ENCODE results near the gene DMD. TPM values are rescaled to one million over a fixed set of nuclear protein-coding genes. Genes with fewer than 3 reads are reported as not detected.

DMD gene
- total and polyA plus RNA-seq, 2 of the 13 experiments (the other 11 are each of a cell fraction or from before 2014, with no cell fraction given) = 17.6 to 25.9 TPM

DNA sequence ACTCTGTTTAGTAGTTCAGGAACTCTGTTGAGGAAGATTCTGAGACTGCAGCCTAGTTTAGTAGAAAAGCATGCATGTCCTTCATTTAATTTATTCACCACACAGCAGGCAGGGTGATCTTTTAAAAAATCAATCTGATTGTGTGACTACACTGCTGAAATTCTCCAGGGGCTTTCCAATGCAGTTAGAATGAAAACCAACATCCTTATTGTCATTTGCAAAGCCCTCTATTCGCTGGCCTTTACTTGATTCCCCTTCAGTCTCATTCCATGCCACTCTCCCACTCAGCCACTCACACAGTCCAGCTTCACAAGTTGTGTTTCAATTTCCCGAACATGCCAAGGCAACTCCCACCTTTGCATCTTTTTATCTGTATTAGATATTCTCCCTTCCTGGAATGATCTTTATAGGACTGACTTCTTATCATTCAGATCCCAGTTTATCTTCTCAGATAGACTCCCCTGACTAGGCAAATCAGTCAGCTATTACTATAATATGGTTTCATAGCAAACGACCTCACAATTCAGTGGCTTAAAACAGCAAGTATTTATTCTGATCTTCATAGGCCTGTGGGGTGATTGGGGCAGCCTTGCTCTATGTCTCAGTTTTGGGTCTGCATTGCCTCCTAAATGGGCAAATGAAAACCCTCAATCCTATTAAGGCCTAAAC lies 2118.2 kb downstream of the DMD start:
- intact Hi-C loops (cut with micrococcal nuclease; ENCODE audit: unreplicated experiment) = no loop called here
- Histone ChIP-seq H3K4me1 (ENCODE audit: insufficient read depth, low read length) (no peaks in the 10 kb centered on the region), H3K27me3 (ENCODE audit: control insufficient read depth in 1 of 2, insufficient read depth in 2 of 2, low read length in 2 of 2) (no peaks in the 10 kb centered on the region), H3K4me3 (replicated peaks in 1 of 3; ENCODE audit: insufficient read depth in 1 of 3, low read depth in 2 of 3, low read length in 3 of 3) (no peak overlapping the region), H2AFZ (ENCODE audit: low read length) (no peak overlapping the region), H4K20me1 (ENCODE audit: insufficient read depth, low read length) (no peaks in the 10 kb centered on the region), H3K27ac (ENCODE audit: extremely low read length, insufficient read depth, low read length) (no peak overlapping the region), H3K36me3 (replicated peaks in 1 of 2; ENCODE audit: control insufficient read depth in 1 of 2, insufficient read depth in 2 of 2, low read length in 2 of 2) (no peaks in the 10 kb centered on the region), H3K79me2 (ENCODE audit: insufficient read depth, low read length) (no peaks in the 10 kb centered on the region), H3K9me3 (ENCODE audit: low read length) (no peaks in the 10 kb centered on the region), H3K4me2 (ENCODE audit: low read depth, low read length) (no peak overlapping the region), H3K9ac (ENCODE audit: insufficient read depth, low read depth, low read length) (no peak overlapping the region)
- DNase-seq (ENCODE audit: low spot score) = no peak
- WGBS (ENCODE audit: low lambda C conversion rate) = 15% methylated on average over 3 of the region's 3 CpGs
- TF ChIP-seq, protein P1, sequence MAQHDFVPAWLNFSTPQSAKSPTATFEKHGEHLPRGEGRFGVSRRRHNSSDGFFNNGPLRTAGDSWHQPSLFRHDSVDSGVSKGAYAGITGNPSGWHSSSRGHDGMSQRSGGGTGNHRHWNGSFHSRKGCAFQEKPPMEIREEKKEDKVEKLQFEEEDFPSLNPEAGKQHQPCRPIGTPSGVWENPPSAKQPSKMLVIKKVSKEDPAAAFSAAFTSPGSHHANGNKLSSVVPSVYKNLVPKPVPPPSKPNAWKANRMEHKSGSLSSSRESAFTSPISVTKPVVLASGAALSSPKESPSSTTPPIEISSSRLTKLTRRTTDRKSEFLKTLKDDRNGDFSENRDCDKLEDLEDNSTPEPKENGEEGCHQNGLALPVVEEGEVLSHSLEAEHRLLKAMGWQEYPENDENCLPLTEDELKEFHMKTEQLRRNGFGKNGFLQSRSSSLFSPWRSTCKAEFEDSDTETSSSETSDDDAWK (CRISPR knock-in tag; IDR thresholded peaks at IDR 0.05) = no peak
- TF ChIP-seq, protein P2, sequence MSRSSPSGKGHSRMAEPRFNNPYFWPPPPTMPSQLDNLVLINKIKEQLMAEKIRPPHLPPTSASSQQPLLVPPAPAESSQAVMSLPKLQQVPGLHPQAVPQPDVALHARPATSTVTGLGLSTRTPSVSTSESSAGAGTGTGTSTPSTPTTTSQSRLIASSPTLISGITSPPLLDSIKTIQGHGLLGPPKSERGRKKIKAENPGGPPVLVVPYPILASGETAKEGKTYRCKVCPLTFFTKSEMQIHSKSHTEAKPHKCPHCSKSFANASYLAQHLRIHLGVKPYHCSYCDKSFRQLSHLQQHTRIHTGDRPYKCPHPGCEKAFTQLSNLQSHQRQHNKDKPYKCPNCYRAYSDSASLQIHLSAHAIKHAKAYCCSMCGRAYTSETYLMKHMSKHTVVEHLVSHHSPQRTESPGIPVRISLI (CRISPR knock-in tag; IDR thresholded peaks at IDR 0.05; ENCODE audit: borderline replicate concordance) = no peak
- no TSS peak for BruUV-seq (replicated peaks)
- no peak for ATAC-seq
- in situ Hi-C loops (cut with HindIII; ENCODE audit: extremely low pct_ligation_motif_present, low pct_unique_long_range_greater_than_20kb) = no loop called here
- ChIA-PET CTCF (ENCODE audit: low intra/inter-chr PET ratio, low total read pairs) (no interaction called here), POLR2A (no interaction called here)
- FAIRE-seq = no peak

DNA sequence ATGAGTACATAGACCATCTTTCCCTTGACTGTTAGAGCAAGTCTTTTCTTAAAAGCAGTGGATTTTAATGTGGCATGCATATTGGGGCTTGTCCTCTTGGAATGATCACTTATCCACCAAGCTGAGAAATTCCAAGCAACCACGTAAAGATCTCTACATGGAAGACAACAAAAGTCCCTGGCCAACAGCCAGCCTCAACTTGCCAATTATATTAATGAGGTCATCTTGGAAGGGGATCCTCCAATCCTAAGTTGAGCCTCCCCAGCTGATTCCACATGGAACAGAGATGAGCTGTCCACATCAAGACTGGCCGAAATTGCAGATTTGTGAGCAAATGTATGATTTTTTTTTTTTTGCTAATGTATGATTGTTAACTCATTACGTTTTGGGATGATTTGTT lies 2118.9 kb downstream of the DMD start:
- ChIA-PET POLR2A (no interaction called here), CTCF (ENCODE audit: low intra/inter-chr PET ratio, low total read pairs) (no interaction called here)
- Histone ChIP-seq H3K4me1 (ENCODE audit: insufficient read depth, low read length) (no peaks in the 10 kb centered on the region), H3K79me2 (ENCODE audit: insufficient read depth, low read length) (no peaks in the 10 kb centered on the region), H3K9me3 (ENCODE audit: low read length) (no peaks in the 10 kb centered on the region), H3K27ac (ENCODE audit: extremely low read length, insufficient read depth, low read length) (no peak overlapping the region), H4K20me1 (ENCODE audit: insufficient read depth, low read length) (no peaks in the 10 kb centered on the region), H3K36me3 (replicated peaks in 1 of 2; ENCODE audit: control insufficient read depth in 1 of 2, insufficient read depth in 2 of 2, low read length in 2 of 2) (no peaks in the 10 kb centered on the region), H3K27me3 (ENCODE audit: control insufficient read depth in 1 of 2, insufficient read depth in 2 of 2, low read length in 2 of 2) (no peaks in the 10 kb centered on the region), H2AFZ (ENCODE audit: low read length) (no peak overlapping the region), H3K4me3 (replicated peaks in 1 of 3; ENCODE audit: insufficient read depth in 1 of 3, low read depth in 2 of 3, low read length in 3 of 3) (no peak overlapping the region), H3K4me2 (ENCODE audit: low read depth, low read length) (no peak overlapping the region), H3K9ac (ENCODE audit: insufficient read depth, low read depth, low read length) (no peak overlapping the region)
- no peak for FAIRE-seq
- WGBS (ENCODE audit: low lambda C conversion rate) = 0% methylated on average over 2 of the region's 3 CpGs
- no peak for ATAC-seq
- in situ Hi-C loops (cut with HindIII; ENCODE audit: extremely low pct_ligation_motif_present, low pct_unique_long_range_greater_than_20kb) = no loop called here
- DNase-seq (ENCODE audit: low spot score) = no peak
- intact Hi-C loops (cut with micrococcal nuclease; ENCODE audit: unreplicated experiment) = no loop called here
- TF ChIP-seq BORCS8-MEF2B (CRISPR knock-in tag; IDR thresholded peaks at IDR 0.05) = no peak
- TF ChIP-seq SMAD3 (CRISPR knock-in tag; IDR thresholded peaks at IDR 0.05) = no peak
- TF ChIP-seq MLLT10 (CRISPR knock-in tag; IDR thresholded peaks at IDR 0.05) = no peak
- TF ChIP-seq XRCC5 (optimal IDR thresholded peaks at IDR 0.05; ENCODE audit: low read length) = no peak
- BruUV-seq (replicated peaks) = no TSS peak

All from HepG2 (cell line).